ENCODE data around the gene TCP1.

TCP1 gene

DNA sequence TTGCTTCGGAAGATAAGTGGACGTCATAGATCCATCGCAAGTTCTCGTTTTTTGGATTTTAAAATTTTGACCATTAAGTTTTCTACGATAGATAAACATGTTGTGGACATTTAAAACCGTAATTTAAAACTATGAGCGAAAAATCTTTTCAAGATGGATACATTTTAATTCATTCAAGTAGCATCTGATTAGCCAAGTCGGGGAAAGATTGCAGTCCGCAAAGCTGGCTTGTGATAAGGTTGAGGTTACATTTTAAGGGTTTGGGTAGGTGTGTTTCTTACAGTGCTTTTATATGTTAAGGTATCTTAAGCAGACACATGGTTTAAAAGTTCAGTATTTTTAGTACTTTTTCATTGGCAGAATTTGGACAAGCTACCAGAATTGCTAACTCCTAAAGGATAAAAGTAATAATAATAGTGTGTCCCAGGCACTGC is 60.9 kb downstream of the TCP1 start:
- no peak for TF ChIP-seq GATA1 (IDR thresholded peaks at IDR 0.05; ENCODE audit: low read depth, low read length)
- no peak for TF ChIP-seq POLR2A (IDR thresholded peaks at IDR 0.05; ENCODE audit: low read length)
- peak; percentile 66 to 81 for DNase-seq
